Liver (tissue), 9 donors: ENCODE data around the gene ANKRD49. TPM values are rescaled to one million over a fixed set of nuclear protein-coding genes. Genes with fewer than 3 reads are reported as not detected.

ENCODE experiments used
- DNase-seq: peaks from one replicate; pipeline ENCODE4 v3.0.0-alpha.2; 2017; ENCODE audit warnings: low spot score
- H3K27ac ChIP-seq, 2 donors: one replicate each; pipeline ENCODE4 v1.7.0; 2013; ENCODE audit warnings: inconsistent platforms in 2 of 2, low read length in 2 of 2, control low read depth in 1 of 2, low read depth in 1 of 2, mild to moderate bottlenecking in 1 of 2
- H3K27me3 ChIP-seq, 4 donors: one replicate each; pipeline versions ENCODE4 v1.6.1 to v1.7.0; 2013; ENCODE audit warnings: low read length in 3 of 4, inconsistent platforms in 1 of 4, mild to moderate bottlenecking in 1 of 4, moderate library complexity in 1 of 4; ENCODE audit not compliant: control insufficient read depth in 4 of 4, insufficient read depth in 4 of 4
- H3K36me3 ChIP-seq, 4 donors: one replicate each; pipeline versions ENCODE4 v1.6.1 to v1.7.0; 2013; ENCODE audit warnings: low read length in 3 of 4, mild to moderate bottlenecking in 3 of 4, low read depth in 1 of 4, moderate library complexity in 1 of 4; ENCODE audit not compliant: control insufficient read depth in 4 of 4, insufficient read depth in 3 of 4
- H3K4me1 ChIP-seq, 4 donors: one replicate each; pipeline versions ENCODE4 v1.6.1 to v1.7.0; 2013; ENCODE audit warnings: low read length in 3 of 4, mild to moderate bottlenecking in 3 of 4, moderate library complexity in 1 of 4; ENCODE audit not compliant: control insufficient read depth in 4 of 4, insufficient read depth in 4 of 4
- H3K4me3 ChIP-seq, 3 donors: one replicate each; pipeline versions ENCODE4 v1.6.1 to v1.7.0; 2013; ENCODE audit warnings: low read length in 3 of 3, control low read depth in 1 of 3, low read depth in 1 of 3, mild to moderate bottlenecking in 1 of 3
- H3K9ac ChIP-seq, 2 donors: one replicate each; pipeline ENCODE4 v1.7.0; 2013; ENCODE audit warnings: low read length in 2 of 2, mild to moderate bottlenecking in 2 of 2, moderate library complexity in 2 of 2, control low read depth in 1 of 2, low read depth in 1 of 2
- H3K9me3 ChIP-seq, 4 donors: one replicate each; pipeline versions ENCODE4 v1.6.1 to v1.7.0; 2013; ENCODE audit warnings: low read length in 3 of 4; ENCODE audit not compliant: control insufficient read depth in 4 of 4
- EGR1 ChIP-seq, 2 donors: IDR thresholded peaks; 2 replicates each; pipeline ENCODE4 v1.6.1; 2016 to 2018; ENCODE audit warnings: antibody characterized with exemption in 2 of 2, low read depth in 2 of 2
- FOXA1 ChIP-seq: IDR thresholded peaks from 2 replicates; pipeline ENCODE4 v1.6.1; 2016; ENCODE audit warnings: antibody characterized with exemption
- FOXA2 ChIP-seq: IDR thresholded peaks from 2 replicates; pipeline ENCODE4 v1.6.1; 2016; ENCODE audit warnings: antibody characterized with exemption
- GABPA ChIP-seq, 2 donors: IDR thresholded peaks in 1 of 2; conservative IDR thresholded peaks in 1 of 2; 2 replicates each; pipeline ENCODE4 v1.6.1; 2016; ENCODE audit warnings: antibody characterized with exemption in 2 of 2, mild to moderate bottlenecking in 1 of 2, moderate library complexity in 1 of 2
- HNF4A ChIP-seq, 2 donors: conservative IDR thresholded peaks; 2 replicates each; pipeline ENCODE4 v1.6.1; 2016; ENCODE audit warnings: antibody characterized with exemption in 2 of 2, mild to moderate bottlenecking in 2 of 2
- HNF4G ChIP-seq: IDR thresholded peaks from 2 replicates; pipeline ENCODE4 v1.6.1; 2016; ENCODE audit warnings: antibody characterized with exemption
- JUND ChIP-seq, 2 donors: IDR thresholded peaks; 2 replicates each; pipeline ENCODE4 v1.6.1; 2016; ENCODE audit warnings: antibody characterized with exemption in 2 of 2
- NR2F2 ChIP-seq: IDR thresholded peaks from 2 replicates; pipeline ENCODE4 v1.6.1; 2016; ENCODE audit warnings: antibody characterized with exemption
- RAD21 ChIP-seq, 2 donors: IDR thresholded peaks; 2 replicates each; pipeline ENCODE4 v1.6.1; 2016; ENCODE audit warnings: antibody characterized with exemption in 2 of 2, mild to moderate bottlenecking in 2 of 2
- RXRA ChIP-seq, 2 donors: IDR thresholded peaks; 2 replicates each; pipeline ENCODE4 v1.6.1; 2017 to 2018; ENCODE audit warnings: antibody characterized with exemption in 2 of 2, mild to moderate bottlenecking in 1 of 2
- SP1 ChIP-seq: IDR thresholded peaks from 2 replicates; pipeline ENCODE4 v1.6.1; 2018; ENCODE audit warnings: antibody characterized with exemption, mild to moderate bottlenecking
- TAF1 ChIP-seq: conservative IDR thresholded peaks from 2 replicates; pipeline ENCODE4 v1.6.1; 2016; ENCODE audit warnings: antibody characterized with exemption, mild to moderate bottlenecking
- YY1 ChIP-seq: IDR thresholded peaks from 2 replicates; pipeline ENCODE4 v1.6.1; 2016; ENCODE audit warnings: antibody characterized with exemption, mild to moderate bottlenecking
- WGBS: extraction: QIAGEN DNeasy Blood & Tissue Kit; methylation state at CpG from one replicate; pipeline ENCODE4 v1.1.7; 2013; 5-methylcytosine and 5-hydroxymethylcytosine counted together
- polyA plus RNA-seq, 2 donors: library from polyadenylated mRNA; stranded (reverse) in 1 of 2; unstranded in 1 of 2; fragments of 200-250 nt in 1 of 2; fragments of >200 nt in 1 of 2; fragmentation: Nextera tagmentation in 1 of 2; extraction: Ambion mirVana in 1 of 2; gene quantifications; one replicate each; pipeline versions ENCODE4 v1.2.1 to v1.2.3, GENCODE V29; 2013 to 2015
- total RNA-seq, 2 donors: library from RNA; depleted of rRNA; stranded (reverse); fragments of >200 nt; gene quantifications; one replicate each; pipeline ENCODE4 v1.2.3, GENCODE V29; 2014
- TF ChIP-seq, protein P1 (sequence below): IDR thresholded peaks from 2 replicates; pipeline ENCODE4 v1.6.1; 2016; ENCODE audit warnings: antibody characterized with exemption
- TF ChIP-seq, protein P2 (sequence below): fragments of 150-350 bp; IDR thresholded peaks from 2 replicates; pipeline ENCODE4 v1.5.1; 2017; ENCODE audit warnings: improper control_type of control experiment, low read depth, low read length; ENCODE audit not compliant: missing input control
- TF ChIP-seq, protein P3 (sequence below): IDR thresholded peaks from 2 replicates; pipeline ENCODE4 v1.6.1; 2016; ENCODE audit warnings: antibody characterized with exemption
- TF ChIP-seq, protein P4 (sequence below): IDR thresholded peaks from 2 replicates; pipeline ENCODE4 v1.6.1; 2016; ENCODE audit warnings: antibody characterized with exemption
- TF ChIP-seq, protein P5 (sequence below): IDR thresholded peaks from 2 replicates; pipeline ENCODE4 v1.6.1; 2016; ENCODE audit warnings: antibody characterized with exemption, mild to moderate bottlenecking
- donor health status: healthy.
- donor health status: healthy.
- donor health status: healthy.
- donor health status: healthy.
- donor health status: healthy.

Gene ANKRD49
- total and polyA plus RNA-seq, 4 donors, result 5.4 to 12.3 (median 9.8) TPM

DNA sequence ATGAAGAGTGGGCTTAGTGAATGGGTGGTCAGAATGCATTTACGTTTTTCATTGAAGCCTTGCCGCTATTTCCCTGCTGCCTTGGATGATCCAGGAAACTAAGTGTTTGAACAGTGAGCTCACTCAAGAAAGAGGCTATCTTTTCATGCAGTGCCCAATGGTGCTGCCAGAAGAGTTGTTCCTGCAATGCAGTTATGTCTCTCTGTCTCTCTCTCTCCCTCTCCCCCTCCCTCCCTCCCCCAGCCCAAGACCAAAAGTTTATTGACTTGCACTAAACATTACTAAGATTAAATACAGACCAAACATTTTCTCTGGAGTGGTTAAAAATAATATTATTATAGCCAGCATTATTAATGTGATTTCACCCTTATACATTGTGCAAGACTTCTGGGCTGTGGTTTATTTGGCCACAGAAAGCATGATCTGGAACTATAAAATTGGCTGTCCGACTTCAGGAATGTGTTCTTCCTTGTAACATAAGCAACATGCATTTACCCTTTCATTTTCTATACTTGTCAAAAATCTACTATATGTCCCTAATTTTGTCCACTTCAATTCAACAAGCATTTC lies 43.3 kb downstream of the ANKRD49 start:
- Histone ChIP-seq H3K9ac (no peak overlapping the region), H3K27ac (no peak overlapping the region), H3K4me3 (no peak overlapping the region), H3K9me3 (no peaks in the 10 kb centered on the region), H3K36me3 (no peaks in the 10 kb centered on the region), H3K27me3 (no peaks in the 10 kb centered on the region), H3K4me1 (no peaks in the 10 kb centered on the region)
- 54% methylated on average over 3 of the region's 3 CpGs for WGBS
- TF ChIP-seq YY1 (no peak), FOXA1 (no peak), RAD21 (IDR thresholded peaks at IDR 0.05) (no peak), EGR1 (IDR thresholded peaks at IDR 0.05; ENCODE audit: low read depth in 2 of 2) (no peak), NR2F2 (no peak), HNF4A (conservative IDR thresholded peaks at IDR 0.05) (no peak), GABPA (IDR thresholded peaks at IDR 0.05 in 1 of 2, conservative IDR thresholded peaks at IDR 0.05 in 1 of 2) (no peak), TAF1 (no peak), HNF4G (no peak), RXRA (IDR thresholded peaks at IDR 0.05) (no peak), JUND (IDR thresholded peaks at IDR 0.05) (no peak), FOXA2 (no peak), SP1 (no peak)
- TF ChIP-seq, protein P1, sequence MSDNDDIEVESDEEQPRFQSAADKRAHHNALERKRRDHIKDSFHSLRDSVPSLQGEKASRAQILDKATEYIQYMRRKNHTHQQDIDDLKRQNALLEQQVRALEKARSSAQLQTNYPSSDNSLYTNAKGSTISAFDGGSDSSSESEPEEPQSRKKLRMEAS, result no peak
- TF ChIP-seq, protein P2, sequence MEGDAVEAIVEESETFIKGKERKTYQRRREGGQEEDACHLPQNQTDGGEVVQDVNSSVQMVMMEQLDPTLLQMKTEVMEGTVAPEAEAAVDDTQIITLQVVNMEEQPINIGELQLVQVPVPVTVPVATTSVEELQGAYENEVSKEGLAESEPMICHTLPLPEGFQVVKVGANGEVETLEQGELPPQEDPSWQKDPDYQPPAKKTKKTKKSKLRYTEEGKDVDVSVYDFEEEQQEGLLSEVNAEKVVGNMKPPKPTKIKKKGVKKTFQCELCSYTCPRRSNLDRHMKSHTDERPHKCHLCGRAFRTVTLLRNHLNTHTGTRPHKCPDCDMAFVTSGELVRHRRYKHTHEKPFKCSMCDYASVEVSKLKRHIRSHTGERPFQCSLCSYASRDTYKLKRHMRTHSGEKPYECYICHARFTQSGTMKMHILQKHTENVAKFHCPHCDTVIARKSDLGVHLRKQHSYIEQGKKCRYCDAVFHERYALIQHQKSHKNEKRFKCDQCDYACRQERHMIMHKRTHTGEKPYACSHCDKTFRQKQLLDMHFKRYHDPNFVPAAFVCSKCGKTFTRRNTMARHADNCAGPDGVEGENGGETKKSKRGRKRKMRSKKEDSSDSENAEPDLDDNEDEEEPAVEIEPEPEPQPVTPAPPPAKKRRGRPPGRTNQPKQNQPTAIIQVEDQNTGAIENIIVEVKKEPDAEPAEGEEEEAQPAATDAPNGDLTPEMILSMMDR, result no peak
- TF ChIP-seq, protein P3, sequence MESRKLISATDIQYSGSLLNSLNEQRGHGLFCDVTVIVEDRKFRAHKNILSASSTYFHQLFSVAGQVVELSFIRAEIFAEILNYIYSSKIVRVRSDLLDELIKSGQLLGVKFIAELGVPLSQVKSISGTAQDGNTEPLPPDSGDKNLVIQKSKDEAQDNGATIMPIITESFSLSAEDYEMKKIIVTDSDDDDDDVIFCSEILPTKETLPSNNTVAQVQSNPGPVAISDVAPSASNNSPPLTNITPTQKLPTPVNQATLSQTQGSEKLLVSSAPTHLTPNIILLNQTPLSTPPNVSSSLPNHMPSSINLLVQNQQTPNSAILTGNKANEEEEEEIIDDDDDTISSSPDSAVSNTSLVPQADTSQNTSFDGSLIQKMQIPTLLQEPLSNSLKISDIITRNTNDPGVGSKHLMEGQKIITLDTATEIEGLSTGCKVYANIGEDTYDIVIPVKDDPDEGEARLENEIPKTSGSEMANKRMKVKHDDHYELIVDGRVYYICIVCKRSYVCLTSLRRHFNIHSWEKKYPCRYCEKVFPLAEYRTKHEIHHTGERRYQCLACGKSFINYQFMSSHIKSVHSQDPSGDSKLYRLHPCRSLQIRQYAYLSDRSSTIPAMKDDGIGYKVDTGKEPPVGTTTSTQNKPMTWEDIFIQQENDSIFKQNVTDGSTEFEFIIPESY, result no peak
- TF ChIP-seq, protein P4, sequence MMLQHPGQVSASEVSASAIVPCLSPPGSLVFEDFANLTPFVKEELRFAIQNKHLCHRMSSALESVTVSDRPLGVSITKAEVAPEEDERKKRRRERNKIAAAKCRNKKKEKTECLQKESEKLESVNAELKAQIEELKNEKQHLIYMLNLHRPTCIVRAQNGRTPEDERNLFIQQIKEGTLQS, result no peak
- TF ChIP-seq, protein P5, sequence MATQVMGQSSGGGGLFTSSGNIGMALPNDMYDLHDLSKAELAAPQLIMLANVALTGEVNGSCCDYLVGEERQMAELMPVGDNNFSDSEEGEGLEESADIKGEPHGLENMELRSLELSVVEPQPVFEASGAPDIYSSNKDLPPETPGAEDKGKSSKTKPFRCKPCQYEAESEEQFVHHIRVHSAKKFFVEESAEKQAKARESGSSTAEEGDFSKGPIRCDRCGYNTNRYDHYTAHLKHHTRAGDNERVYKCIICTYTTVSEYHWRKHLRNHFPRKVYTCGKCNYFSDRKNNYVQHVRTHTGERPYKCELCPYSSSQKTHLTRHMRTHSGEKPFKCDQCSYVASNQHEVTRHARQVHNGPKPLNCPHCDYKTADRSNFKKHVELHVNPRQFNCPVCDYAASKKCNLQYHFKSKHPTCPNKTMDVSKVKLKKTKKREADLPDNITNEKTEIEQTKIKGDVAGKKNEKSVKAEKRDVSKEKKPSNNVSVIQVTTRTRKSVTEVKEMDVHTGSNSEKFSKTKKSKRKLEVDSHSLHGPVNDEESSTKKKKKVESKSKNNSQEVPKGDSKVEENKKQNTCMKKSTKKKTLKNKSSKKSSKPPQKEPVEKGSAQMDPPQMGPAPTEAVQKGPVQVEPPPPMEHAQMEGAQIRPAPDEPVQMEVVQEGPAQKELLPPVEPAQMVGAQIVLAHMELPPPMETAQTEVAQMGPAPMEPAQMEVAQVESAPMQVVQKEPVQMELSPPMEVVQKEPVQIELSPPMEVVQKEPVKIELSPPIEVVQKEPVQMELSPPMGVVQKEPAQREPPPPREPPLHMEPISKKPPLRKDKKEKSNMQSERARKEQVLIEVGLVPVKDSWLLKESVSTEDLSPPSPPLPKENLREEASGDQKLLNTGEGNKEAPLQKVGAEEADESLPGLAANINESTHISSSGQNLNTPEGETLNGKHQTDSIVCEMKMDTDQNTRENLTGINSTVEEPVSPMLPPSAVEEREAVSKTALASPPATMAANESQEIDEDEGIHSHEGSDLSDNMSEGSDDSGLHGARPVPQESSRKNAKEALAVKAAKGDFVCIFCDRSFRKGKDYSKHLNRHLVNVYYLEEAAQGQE, result no peak
- no peak for DNase-seq
